ENCODE data around the gene ADD1. TPM values are rescaled to one million over a fixed set of nuclear protein-coding genes. Genes with fewer than 3 reads are reported as not detected.

ADD1 gene
- total and polyA plus RNA-seq, 8 donors, result 70.9 to 160 (median 92.0) TPM

DNA sequence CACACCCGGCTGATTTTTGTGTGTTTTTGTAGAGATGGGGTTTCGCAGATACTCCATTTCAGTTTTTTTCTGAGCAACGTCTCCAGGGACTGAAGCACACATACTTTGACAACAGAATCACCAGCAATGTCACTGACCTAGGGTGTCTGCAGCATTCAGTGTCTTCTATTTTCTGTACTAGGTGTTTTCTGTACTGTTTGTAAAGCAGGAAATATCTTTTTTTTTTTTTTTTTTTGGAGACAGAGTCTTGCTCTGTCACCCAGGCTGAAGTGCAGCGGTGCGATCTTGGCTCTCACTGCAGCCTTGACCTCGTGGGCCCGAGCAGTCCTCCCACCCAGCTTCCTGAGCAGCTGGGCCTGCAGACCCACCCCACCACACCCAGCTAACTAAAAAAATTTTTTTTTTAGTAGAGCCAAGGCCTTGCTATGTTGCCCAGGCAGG is 8.9 kb downstream of the ADD1 start:
- FAIRE-seq (no peak), ATAC-seq (peak in 3 of 4 donors; percentile 3 to 28 (median 15))
- intact Hi-C loops (cut with DNase I), result no loop called here

GRCh38 chr4:2855584-2855983 is 11.9 kb downstream of the ADD1 start:
- Histone ChIP-seq H3K27ac (no peak overlapping the region), H3K36me3 (peaks cover 0 to 10% (median 0%) of the 10 kb centered on the region in 3 donors), H3K27me3 (no peaks in the 10 kb centered on the region), H3K4me1 (peaks cover 20 to 50% (median 45%) of the 10 kb centered on the region in 3 donors), H3K4me3 (no peak overlapping the region), H3K9me3 (no peaks in the 10 kb centered on the region)
- DNase-seq (no peak), ATAC-seq (no peak), FAIRE-seq (no peak)
- 64 to 72% methylated on average over 5 of the region's 5 CpGs for WGBS, 2 donors
- intact Hi-C loops (cut with DNase I), result no loop called here
- TF ChIP-seq, protein P1, sequence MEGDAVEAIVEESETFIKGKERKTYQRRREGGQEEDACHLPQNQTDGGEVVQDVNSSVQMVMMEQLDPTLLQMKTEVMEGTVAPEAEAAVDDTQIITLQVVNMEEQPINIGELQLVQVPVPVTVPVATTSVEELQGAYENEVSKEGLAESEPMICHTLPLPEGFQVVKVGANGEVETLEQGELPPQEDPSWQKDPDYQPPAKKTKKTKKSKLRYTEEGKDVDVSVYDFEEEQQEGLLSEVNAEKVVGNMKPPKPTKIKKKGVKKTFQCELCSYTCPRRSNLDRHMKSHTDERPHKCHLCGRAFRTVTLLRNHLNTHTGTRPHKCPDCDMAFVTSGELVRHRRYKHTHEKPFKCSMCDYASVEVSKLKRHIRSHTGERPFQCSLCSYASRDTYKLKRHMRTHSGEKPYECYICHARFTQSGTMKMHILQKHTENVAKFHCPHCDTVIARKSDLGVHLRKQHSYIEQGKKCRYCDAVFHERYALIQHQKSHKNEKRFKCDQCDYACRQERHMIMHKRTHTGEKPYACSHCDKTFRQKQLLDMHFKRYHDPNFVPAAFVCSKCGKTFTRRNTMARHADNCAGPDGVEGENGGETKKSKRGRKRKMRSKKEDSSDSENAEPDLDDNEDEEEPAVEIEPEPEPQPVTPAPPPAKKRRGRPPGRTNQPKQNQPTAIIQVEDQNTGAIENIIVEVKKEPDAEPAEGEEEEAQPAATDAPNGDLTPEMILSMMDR (IDR thresholded peaks at IDR 0.05), result no peak

More for the DNA sequence above, 8.9 kb downstream of the ADD1 start:
- H3K4me1 ChIP-seq, result peaks cover 36 to 54% (median 42%) of the 10 kb centered on the region in 3 donors
- no peak for DNase-seq
- TF ChIP-seq, protein P1 (IDR thresholded peaks at IDR 0.05), result no peak
- no peaks in the 10 kb centered on the region for H3K27me3 ChIP-seq
- H3K4me3 ChIP-seq, result no peak overlapping the region
- H3K36me3 ChIP-seq, result peaks cover 0 to 10% (median 0%) of the 10 kb centered on the region in 3 donors
- no peaks in the 10 kb centered on the region for H3K9me3 ChIP-seq
- peak overlapping the region in 1 of 4 donors; percentile 47 for H3K27ac ChIP-seq
- WGBS, 2 donors, result 29 to 34% methylated on average over 7 of the region's 7 CpGs

DNA sequence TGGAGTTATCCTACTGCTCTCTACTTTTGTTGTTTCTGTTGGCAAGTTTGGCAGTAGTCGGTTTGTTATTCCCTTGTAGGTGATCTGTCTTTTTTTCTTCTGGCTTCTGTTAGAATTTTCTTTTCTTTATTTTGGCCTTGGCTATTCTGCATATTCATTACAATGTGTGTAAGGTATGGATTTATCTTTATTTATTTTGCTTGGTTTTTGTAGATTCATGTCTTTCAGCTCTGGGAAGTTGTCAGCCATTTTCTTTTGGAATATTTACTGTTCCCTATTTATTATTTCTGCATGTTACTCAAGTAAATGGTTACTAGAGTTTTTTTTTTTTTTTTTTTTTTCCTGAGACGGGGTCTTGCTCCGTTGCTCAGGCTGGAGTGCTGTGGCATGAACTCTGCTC is 12.6 kb downstream of the ADD1 start:
- H3K36me3 ChIP-seq, result peaks cover 0 to 10% (median 0%) of the 10 kb centered on the region in 3 donors
- ATAC-seq (no peak), FAIRE-seq (no peak), DNase-seq (no peak)
- H3K4me3 ChIP-seq, result no peak overlapping the region
- H3K9me3 ChIP-seq, result no peaks in the 10 kb centered on the region
- H3K4me1 ChIP-seq, result peaks cover 17 to 56% (median 49%) of the 10 kb centered on the region in 3 donors
- no peaks in the 10 kb centered on the region for H3K27me3 ChIP-seq
- no peak overlapping the region for H3K27ac ChIP-seq
- 93 to 94% methylated on average over 3 of the region's 3 CpGs for WGBS, 2 donors
- intact Hi-C loops (cut with DNase I), result no loop called here
- TF ChIP-seq, protein P1 (IDR thresholded peaks at IDR 0.05), result no peak

DNA sequence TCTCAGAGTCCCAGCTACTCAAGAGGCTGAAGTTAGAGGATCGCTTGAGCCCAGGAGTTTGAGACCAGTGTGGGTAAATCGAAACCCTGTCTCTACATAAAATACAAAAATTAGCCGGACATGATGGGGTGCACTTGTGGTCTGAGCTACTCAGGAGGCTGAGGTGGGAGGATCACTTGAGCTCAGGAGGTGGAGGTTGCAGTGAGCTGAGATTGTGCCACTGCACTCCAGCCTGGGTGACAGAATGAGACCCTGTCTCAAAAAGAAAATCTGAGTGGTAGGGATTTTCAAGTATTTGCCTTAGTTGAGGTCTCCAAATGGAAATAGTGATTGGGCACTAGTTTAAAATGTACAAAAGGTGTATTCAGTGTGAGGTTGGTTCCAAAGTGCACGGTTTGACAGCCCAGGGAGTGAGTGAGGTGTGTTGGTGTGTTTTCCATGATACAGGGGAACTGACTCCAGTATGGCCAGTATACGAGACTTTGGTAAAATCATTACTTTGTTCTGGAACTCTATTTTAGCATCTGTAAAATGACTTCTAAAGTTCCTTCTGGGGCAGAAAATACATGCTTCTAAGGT is 13.8 kb downstream of the ADD1 start:
- peaks cover 21 to 59% (median 53%) of the 10 kb centered on the region in 3 donors for H3K4me1 ChIP-seq

More for the DNA sequence above, 13.8 kb downstream of the ADD1 start:
- DNase-seq, result no peak
- WGBS, 2 donors, result 91 to 95% methylated on average over 5 of the region's 5 CpGs
- Histone ChIP-seq H3K9me3 (no peaks in the 10 kb centered on the region), H3K27me3 (no peaks in the 10 kb centered on the region), H3K36me3 (peaks cover 0 to 10% (median 0%) of the 10 kb centered on the region in 3 donors), H3K27ac (no peak overlapping the region), H3K4me3 (no peak overlapping the region)
- no peak for ATAC-seq
- intact Hi-C loops (cut with DNase I), result no loop called here
- FAIRE-seq, result no peak
- TF ChIP-seq, protein P1 (IDR thresholded peaks at IDR 0.05), result no peak
